PC-9 (cell line): Measurements from ENCODE around the gene CNNM4. TPM values are rescaled to one million over a fixed set of nuclear protein-coding genes. Genes with fewer than 3 reads are reported as not detected.

Source experiments
- BruUV-seq: library from RNA; stranded (reverse); fragments of 400-500 nt; replicated peaks from 2 replicates; lab custom pipeline; 2021; lab: Mats Ljungman, UMichigan
- CTCF ChIA-PET: fragments of 300-600 bp; sonication (Branson Sonifier 250); formaldehyde crosslinking; loops from one replicate; lab custom pipeline; 2022; ENCODE audit warnings: antibody characterized with exemption; lab: Charles Lee
- POLR2A ChIA-PET: fragments of 300-600 bp; sonication (Branson Sonifier 250); formaldehyde crosslinking; loops from one replicate; lab custom pipeline; 2022; ENCODE audit warnings: antibody characterized with exemption; ENCODE audit not compliant: unreplicated experiment; lab: Charles Lee
- DNase-seq, 2 experiments: peaks; one replicate each; pipeline versions ENCODE4 v3.0.0 to v3.0.0-alpha.2; 2015 to 2022; ENCODE audit warnings: mixed read lengths in 1 of 2
- H2AFZ ChIP-seq: fragments of 200-600 bp; sonication (generic); 2 replicates; pipeline ENCODE4 v1.8.1; 2017; ENCODE audit warnings: antibody characterized with exemption
- H3F3A ChIP-seq: fragments of 200-600 bp; sonication (generic); 2 replicates; pipeline ENCODE4 v1.8.1; 2017; ENCODE audit warnings: antibody characterized with exemption, mild to moderate bottlenecking, low read depth; ENCODE audit not compliant: insufficient read depth
- H3K27ac ChIP-seq: fragments of 200-600 bp; sonication (generic); 2 replicates; pipeline ENCODE4 v1.6.1; 2016; ENCODE audit warnings: mixed run types
- H3K27me3 ChIP-seq: fragments of 200-600 bp; sonication (generic); 2 replicates; pipeline ENCODE4 v1.6.1; 2016; ENCODE audit warnings: low read depth, mixed run types; ENCODE audit not compliant: insufficient read depth
- H3K36me3 ChIP-seq: fragments of 200-600 bp; sonication (generic); 2 replicates; pipeline ENCODE4 v1.6.1; 2016; ENCODE audit warnings: low read depth, mixed run types
- H3K4me1 ChIP-seq: fragments of 200-600 bp; sonication (generic); replicated peaks from 2 replicates; pipeline ENCODE4 v1.6.1; 2016; ENCODE audit warnings: mixed run types; ENCODE audit not compliant: insufficient read depth
- H3K4me2 ChIP-seq: fragments of 200-600 bp; sonication (generic); 2 replicates; pipeline ENCODE4 v1.6.1; 2017; ENCODE audit warnings: mixed run types
- H3K4me3 ChIP-seq: fragments of 200-600 bp; sonication (generic); 2 replicates; pipeline ENCODE4 v1.6.1; 2016; ENCODE audit warnings: mixed run types
- H3K79me2 ChIP-seq: fragments of 200-600 bp; sonication (generic); 2 replicates; pipeline ENCODE4 v1.6.1; 2017; ENCODE audit warnings: low read depth, mixed run types
- H3K9me2 ChIP-seq: fragments of 200-600 bp; sonication (generic); 2 replicates; pipeline ENCODE4 v1.8.1; 2017; ENCODE audit warnings: mild to moderate bottlenecking; ENCODE audit not compliant: insufficient read depth
- H3K9me3 ChIP-seq: fragments of 200-600 bp; sonication (generic); 2 replicates; pipeline ENCODE4 v1.8.1; 2016; ENCODE audit warnings: low read depth; ENCODE audit not compliant: insufficient read depth
- H4K20me1 ChIP-seq: fragments of 200-600 bp; sonication (generic); 2 replicates; pipeline ENCODE4 v1.8.1; 2017; ENCODE audit not compliant: insufficient read depth
- CTCF ChIP-seq: fragments of 200-600 bp; sonication (generic); conservative IDR thresholded peaks from 2 replicates; pipeline ENCODE4 v1.6.1; 2017; ENCODE audit warnings: mixed run types, antibody characterized with exemption, mild to moderate bottlenecking, moderate library complexity
- EZH2 ChIP-seq: fragments of 200-600 bp; sonication (generic); IDR thresholded peaks from 2 replicates; pipeline ENCODE4 v1.8.0; 2017; ENCODE audit warnings: antibody characterized with exemption, low read depth
- intact Hi-C: fragments of 100-400 bp; cut with micrococcal nuclease; formaldehyde crosslinking; loops from one replicate; pipeline ENCODE4 v1.10.0; 2022; ENCODE audit not compliant: unreplicated experiment
- total RNA-seq: library from RNA; stranded (reverse); gene quantifications from 2 replicates; pipeline ENCODE4 v1.2.3, GENCODE V29; 2021

Gene CNNM4
- total RNA-seq, 1 experiment from 2014 or later: 31.4 TPM

- no peak overlapping the region for H3K4me3 ChIP-seq
- no peak for DNase-seq
- H3K36me3 ChIP-seq: 0 out of 2 replicates have a peak, but pooled peaks cover 9% of the 10 kb centered on the region
- POLR2A ChIA-PET: interaction anchor here (0.6 kb wide), 2 partner anchors 63 to 814 kb away, joined by 3 to 23 read pairs; no protein-coding TSS in a partner anchor
- peaks cover 43% of the 10 kb centered on the region for H3K79me2 ChIP-seq
- TF ChIP-seq CTCF: no peak
- no peak for TF ChIP-seq EZH2
- CTCF ChIA-PET: no interaction called here
- no TSS peak for BruUV-seq
- no peak overlapping the region for H3K27ac ChIP-seq
- 0 out of 2 replicates have a peak, but pooled peaks cover 10% of the 10 kb centered on the region for H3F3A ChIP-seq
- no peak overlapping the region for H2AFZ ChIP-seq
- no peaks in the 10 kb centered on the region for H3K9me3 ChIP-seq
- H4K20me1 ChIP-seq: peaks cover 21% of the 10 kb centered on the region
- H3K4me1 ChIP-seq: peaks cover 20% of the 10 kb centered on the region; the same call in 1 of the 2 replicates
- no peaks in the 10 kb centered on the region for H3K9me2 ChIP-seq
- intact Hi-C loops: no loop called here
- H3K27me3 ChIP-seq: no peaks in the 10 kb centered on the region
- H3K4me2 ChIP-seq: no peak overlapping the region
These were observed 62.5 kb downstream of the CNNM4 start for GRCh38 chr2:96823198-96823597.

GRCh38 chr2:96824079-96824870 lies 63.6 kb downstream of the CNNM4 start:
- H2AFZ ChIP-seq: no peak overlapping the region
- POLR2A ChIA-PET: interaction anchor here (0.6 kb wide), 2 partner anchors 64 to 815 kb away, joined by 3 to 23 read pairs; no protein-coding TSS in a partner anchor
- CTCF ChIA-PET: interaction anchor here (1.4 kb wide), 1 partner anchor 33 kb away, joined by 3 read pairs; no protein-coding TSS in a partner anchor
- no peak overlapping the region for H3K4me2 ChIP-seq
- H3K79me2 ChIP-seq: peaks cover 34% of the 10 kb centered on the region
- DNase-seq: no peak
- no TSS peak for BruUV-seq
- intact Hi-C loops: no loop called here
- 0 out of 2 replicates have a peak, but pooled peaks cover 10% of the 10 kb centered on the region for H3F3A ChIP-seq
- no peak overlapping the region for H3K27ac ChIP-seq
- H3K27me3 ChIP-seq: no peaks in the 10 kb centered on the region
- TF ChIP-seq EZH2 (no peak), CTCF (no peak)
- no peaks in the 10 kb centered on the region for H3K9me3 ChIP-seq
- no peaks in the 10 kb centered on the region for H3K9me2 ChIP-seq
- peaks cover 11% of the 10 kb centered on the region; the same call in 1 of the 2 replicates for H4K20me1 ChIP-seq
- no peak overlapping the region for H3K4me3 ChIP-seq
- peaks cover 10% of the 10 kb centered on the region; the same call in 1 of the 2 replicates for H3K4me1 ChIP-seq
- H3K36me3 ChIP-seq: 0 out of 2 replicates have a peak, but pooled peaks cover 9% of the 10 kb centered on the region

GRCh38 chr2:96825057-96825456 lies 64.4 kb downstream of the CNNM4 start:
- DNase-seq: no peak
- CTCF ChIA-PET: interaction anchor here (1.4 kb wide), 1 partner anchor 32 kb away, joined by 3 read pairs; no protein-coding TSS in a partner anchor
- peaks cover 26% of the 10 kb centered on the region for H3K79me2 ChIP-seq
- no peak overlapping the region for H3K27ac ChIP-seq
- no peaks in the 10 kb centered on the region for H3K27me3 ChIP-seq
- H3K4me3 ChIP-seq: no peak overlapping the region
- H3K9me3 ChIP-seq: no peaks in the 10 kb centered on the region
- H3F3A ChIP-seq: 0 out of 2 replicates have a peak, but pooled peaks cover 10% of the 10 kb centered on the region
- H3K9me2 ChIP-seq: no peaks in the 10 kb centered on the region
- intact Hi-C loops: no loop called here
- TF ChIP-seq CTCF: no peak
- TF ChIP-seq EZH2: no peak
- H3K4me1 ChIP-seq: peaks cover 10% of the 10 kb centered on the region; the same call in 1 of the 2 replicates
- 0 out of 2 replicates have a peak, but pooled peaks cover 9% of the 10 kb centered on the region for H3K36me3 ChIP-seq
- BruUV-seq: no TSS peak
- no peak overlapping the region for H3K4me2 ChIP-seq
- peaks cover 10% of the 10 kb centered on the region; the same call in 1 of the 2 replicates for H4K20me1 ChIP-seq
- POLR2A ChIA-PET: no interaction called here
- H2AFZ ChIP-seq: no peak overlapping the region
